Posterior cingulate gyrus (tissue), 11 donors: Measurements from ENCODE around the gene BRCC3.
A peak's percentile ranks its signal among the peaks of the same experiment; 100 is the strongest.

ENCODE experiments used
- DNase-seq, 10 donors: peaks; one replicate each; pipeline versions ENCODE4 v3.0.0 to v3.0.0-alpha.2; 2020 to 2021; ENCODE audit warnings: mixed read lengths in 3 of 10
- intact Hi-C: fragments of 100-400 bp; cut with DNase I; formaldehyde crosslinking; loops from one replicate; pipeline ENCODE4 v1.15.1; 2023

BRCC3 gene

DNA sequence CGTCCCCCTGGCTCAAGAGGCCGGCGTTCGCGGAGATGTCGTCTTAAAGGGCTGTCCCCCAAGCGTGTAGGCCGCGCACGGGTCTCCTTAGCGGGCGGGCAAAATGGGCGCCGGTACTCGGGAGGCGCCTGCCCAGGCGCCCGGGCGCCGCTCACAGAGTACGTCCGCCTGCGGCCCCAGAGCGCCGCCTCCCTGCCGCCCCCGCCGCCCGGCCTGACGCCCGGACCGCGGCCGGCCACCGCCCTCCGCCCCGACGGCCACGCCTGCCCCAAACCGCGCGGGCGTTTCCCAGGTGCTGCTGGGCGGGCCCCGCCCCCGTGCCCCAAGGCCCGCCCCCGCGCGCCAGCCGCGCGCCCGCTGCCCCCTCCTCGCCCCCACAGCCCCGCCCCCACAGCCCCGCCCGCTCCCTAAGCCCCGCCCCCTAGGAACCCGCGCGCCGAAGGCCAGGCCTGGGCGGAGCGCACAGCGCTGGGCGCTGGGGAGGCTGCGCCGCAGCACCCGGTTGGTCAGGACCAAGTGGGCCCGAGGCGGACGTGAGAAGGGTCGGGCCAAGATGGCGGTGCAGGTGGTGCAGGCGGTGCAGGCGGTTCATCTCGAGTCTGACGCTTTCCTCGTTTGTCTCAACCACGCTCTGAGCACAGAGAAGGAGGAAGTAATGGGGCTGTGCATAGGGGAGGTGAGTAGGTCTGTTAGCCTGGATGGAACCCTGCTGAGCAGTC is at the start of gene BRCC3, which contains the start of the genes CMC4 and MTCP1:
BRCC3 (plus strand) TSS at position 534 of the 719 bp plus-strand sequence; CDS start at position 554, 20 bp downstream.
CMC4 (minus strand) TSS at position 162 of the 719 bp plus-strand sequence. CDS start 7,113 bp downstream, outside the sequence.
MTCP1 (minus strand) TSS at position 162 of the 719 bp plus-strand sequence. CDS start 5,126 bp downstream, outside the sequence.
- peak; percentile 63 to 97 (median 76) for DNase-seq
- intact Hi-C loops, result loop anchor here (5.0 to 10.0 kb wide), 2 partner anchors 44 to 144 kb away; partner anchors contain the start of genes FUNDC2 and VBP1

DNA sequence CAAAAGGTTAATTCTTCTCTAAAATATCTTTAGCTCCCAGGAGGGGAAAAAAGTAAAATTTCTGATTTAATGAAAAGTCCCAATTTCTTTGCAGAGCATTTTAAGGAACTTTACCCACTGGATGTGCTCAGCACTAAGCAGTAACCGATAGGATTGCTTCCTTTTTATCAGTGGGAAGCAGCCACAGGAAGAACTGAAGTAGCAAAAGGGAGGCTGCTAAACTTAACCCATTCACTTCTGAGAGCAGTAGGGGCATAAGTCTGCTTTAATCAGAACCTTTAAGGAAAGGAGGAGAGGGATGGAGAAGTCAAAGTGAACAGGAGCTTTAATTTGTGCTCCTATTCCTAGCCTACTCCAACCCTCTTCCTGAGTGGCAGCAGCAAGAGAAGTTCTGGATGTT is 48.7 kb upstream of the BRCC3 start, which contains the start of gene F8:
F8 (minus strand) TSS at position 139 of the 400 bp plus-strand sequence. CDS start 171 bp downstream, outside the sequence.
- intact Hi-C loops, result no loop called here
- no peak for DNase-seq

DNA sequence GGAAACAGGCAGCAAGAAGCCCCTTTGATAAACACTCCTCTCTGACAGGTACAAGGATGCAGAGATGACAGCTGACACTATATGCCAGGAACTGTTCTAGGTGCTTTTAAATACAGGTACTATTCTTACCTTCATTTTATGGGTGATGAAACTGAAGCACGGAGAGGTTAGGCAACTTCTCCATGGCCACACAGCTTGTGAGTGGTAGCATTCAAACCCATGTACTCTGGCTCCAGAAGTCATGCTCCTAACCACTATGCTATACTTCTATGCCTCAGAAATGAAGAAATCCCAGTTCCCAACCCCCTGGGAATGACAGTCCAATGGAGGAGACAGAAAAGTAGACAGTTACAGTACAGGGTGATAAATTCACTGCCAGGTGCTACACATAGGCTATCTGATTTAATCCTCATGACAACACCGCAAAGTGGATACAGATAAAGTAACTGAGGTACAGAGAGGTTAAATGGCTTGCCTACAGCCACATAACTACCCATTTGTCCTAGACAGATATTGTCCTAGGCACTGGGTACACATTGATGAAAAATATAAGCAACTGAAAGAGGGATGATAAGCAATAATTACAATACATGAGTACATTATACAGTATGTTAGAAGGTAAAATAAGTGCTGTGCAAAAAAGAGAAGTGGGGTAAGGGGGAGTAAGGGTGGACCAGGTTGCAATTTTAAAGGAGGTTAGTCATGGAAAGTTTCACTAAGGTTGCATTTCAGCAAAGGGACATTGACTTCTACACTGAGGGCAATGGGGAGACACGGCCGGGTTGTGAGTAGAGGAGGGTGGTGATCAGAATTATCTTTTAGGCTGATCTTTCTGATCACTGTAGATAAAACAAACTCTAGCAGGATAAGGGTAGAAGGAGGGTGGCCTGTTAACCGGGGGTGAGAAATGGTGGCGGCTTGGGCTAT is 47.1 kb upstream of the BRCC3 start:
- DNase-seq, result peak in 1 of 10 donors; percentile 38

DNA sequence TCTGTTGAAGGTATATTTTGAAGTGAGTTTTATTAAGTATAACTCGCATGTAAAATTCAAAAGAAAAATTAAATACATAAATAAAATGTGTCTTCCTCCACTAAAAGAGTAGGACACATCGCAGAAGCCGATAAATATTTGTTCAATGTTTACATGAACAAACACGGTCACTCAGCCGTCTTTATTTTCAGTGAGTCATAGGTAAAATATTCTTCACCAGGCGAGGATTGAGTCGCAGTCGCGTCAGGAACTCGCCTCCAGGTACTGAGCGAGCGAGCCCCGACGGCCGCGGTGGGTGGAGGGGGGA is 44.9 kb upstream of the BRCC3 start:
- DNase-seq, result no peak
- intact Hi-C loops, result loop anchor here (5.0 kb wide), 1 partner anchor 46 kb away; the partner anchor contains the start of genes BRCC3, CMC4 and MTCP1

More for the DNA sequence above, 47.1 kb upstream of the BRCC3 start:
- intact Hi-C loops, result no loop called here

DNA sequence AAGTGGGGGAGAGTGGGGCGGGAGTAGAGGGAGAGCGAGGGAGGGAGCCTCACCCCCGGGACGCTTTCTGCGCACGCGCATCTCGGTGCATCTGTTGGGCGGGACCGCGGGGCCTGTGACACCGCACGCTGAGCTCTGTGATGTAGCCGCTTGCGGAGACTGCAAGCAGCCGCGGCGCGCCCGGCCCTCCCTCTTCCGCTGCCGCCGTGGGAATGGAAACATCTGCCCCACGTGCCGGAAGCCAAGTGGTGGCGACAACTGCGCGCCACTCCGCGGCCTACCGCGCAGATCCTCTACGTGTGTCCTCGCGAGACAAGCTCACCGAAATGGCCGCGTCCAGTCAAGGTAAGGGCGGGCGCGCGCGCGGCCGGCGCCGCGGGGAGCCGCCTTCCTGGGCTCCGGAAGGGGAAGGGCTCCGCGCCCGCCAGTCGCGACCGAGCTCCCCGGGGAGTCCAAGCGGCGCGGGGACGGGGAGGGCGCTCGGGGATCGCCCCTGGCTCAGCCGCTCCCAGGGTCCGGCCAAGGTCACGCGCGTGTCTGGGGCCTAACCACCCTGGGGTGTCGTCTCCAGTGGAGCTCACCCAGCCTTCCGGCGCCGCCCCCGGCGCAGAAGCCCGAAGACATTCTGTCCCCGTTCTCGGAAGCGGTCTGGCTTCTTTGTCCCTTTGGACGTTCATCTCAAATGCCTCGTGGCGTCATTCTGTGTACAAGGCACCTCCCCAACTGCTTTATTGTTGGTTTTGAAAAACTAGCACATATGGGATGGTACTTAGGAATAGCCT is 44.4 kb upstream of the BRCC3 start, which contains the start of gene FUNDC2:
FUNDC2 (plus strand) TSS at position 118 of the 782 bp plus-strand sequence; CDS start at position 213, 95 bp downstream.
- peak; percentile 84 to 99 (median 90) for DNase-seq
- intact Hi-C loops, result loop anchor here (5.0 kb wide), 1 partner anchor 45 kb away; the partner anchor contains the start of genes BRCC3, CMC4 and MTCP1

DNA sequence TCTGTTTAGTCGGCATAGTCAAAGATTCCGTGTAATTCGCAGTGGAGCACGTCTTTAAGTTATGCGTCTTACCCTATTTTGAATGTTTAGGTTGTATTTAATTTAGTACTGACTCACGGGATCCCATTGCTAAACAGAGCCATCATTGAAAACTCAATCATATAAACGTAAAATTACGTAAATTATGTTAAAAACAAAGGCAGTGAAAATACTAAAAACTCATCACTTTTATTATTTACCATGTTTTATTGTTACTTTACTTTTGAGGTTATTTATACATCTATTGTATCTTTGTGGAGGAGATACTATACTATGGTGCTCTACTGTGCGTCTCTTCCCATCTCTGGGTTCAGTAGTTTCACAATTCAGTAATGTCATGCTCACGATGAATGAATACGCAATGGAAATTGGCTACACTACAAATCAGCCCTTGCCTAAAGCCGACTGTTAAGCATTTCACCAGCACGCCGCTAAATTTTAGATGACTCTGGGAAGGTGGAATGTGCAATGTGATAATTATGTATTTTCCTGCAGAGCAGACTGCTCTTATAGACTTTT is 43.7 kb upstream of the BRCC3 start:
- no peak for DNase-seq
- intact Hi-C loops, result loop anchor here (5.0 kb wide), 1 partner anchor 45 kb away; the partner anchor contains the start of genes BRCC3, CMC4 and MTCP1

DNA sequence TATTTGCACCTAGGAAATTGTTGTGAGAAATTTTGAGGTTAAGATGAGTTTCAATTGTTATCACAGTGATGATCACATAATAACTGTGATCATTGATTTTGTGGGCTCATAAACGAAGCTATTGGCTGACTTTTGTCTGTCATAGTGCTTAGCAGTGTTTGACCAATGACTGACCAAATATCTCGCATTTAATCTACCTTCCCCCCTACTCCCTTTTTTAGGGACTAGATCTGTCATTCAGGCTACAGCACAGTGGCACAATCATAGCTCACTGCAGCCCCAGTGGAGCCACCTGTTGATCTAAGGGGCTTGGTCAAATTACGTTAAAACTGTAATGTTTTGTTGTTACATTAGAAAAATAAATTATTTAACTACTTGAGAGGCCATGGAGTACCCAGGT is 43.2 kb upstream of the BRCC3 start:
- intact Hi-C loops, result loop anchor here (5.0 kb wide), 1 partner anchor 44 kb away; the partner anchor contains the start of genes BRCC3, CMC4 and MTCP1
- no peak for DNase-seq

DNA sequence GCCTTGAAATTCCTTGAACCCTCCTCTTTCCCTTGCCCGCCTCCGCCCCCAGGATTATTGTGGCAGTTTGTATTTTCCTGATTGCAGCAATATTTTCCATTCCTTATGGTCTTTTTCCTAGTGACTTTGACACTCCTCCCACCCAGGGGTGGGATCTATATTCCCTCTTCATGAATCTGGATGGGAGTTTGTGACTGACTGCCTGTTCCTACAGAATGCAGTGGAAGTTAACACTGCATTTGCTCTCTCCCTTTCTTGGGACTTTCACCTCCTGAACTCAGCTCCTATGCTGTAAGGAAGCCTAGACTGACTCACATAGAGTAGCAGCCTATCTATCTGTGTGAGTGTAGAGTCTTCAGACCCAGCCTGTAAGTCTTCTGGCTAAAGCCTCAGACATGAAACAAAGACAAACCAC is 42.4 kb upstream of the BRCC3 start:
- intact Hi-C loops, result loop anchor here (5.0 kb wide), 1 partner anchor 43 kb away; the partner anchor contains the start of genes BRCC3, CMC4 and MTCP1
- peak in 1 of 10 donors; percentile 55 for DNase-seq

DNA sequence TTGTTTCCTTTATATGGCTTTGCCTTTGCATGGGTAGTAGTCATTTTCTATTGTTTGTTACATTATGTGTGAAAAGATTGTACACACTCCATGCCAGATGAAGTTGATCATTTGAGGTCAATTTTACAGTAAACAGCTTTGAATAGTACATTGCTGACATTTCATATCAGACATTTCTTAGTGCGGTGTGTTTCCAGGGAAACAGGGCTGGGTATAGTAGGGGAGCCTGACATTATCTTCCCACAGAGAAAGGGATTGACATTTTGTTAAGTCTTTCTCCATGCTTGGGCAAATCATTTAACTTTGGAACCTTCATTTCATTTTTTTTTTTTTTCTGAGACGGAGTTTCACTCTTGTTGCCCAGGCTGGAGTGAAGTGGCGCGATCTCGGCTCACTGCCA is 39.7 kb upstream of the BRCC3 start:
- intact Hi-C loops, result no loop called here
- no peak for DNase-seq

DNA sequence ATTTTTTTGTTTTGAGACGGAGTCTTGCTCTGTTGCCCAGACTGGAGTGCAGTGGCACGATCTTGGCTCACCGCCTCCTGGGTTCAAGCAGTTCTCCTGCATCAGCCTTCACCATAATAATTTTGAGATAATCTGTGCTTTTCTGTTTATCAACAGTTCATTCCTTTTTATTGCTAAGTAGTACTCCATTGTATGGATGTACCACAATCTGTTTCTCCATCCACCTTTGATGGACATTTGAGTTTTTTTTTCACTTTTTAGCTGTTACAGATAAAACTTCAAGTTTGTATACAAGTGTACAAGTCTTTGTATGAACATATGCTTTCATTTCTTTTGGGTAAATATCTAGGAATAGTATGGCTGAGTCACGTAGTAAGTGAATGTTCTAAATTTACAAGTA is 35.6 kb upstream of the BRCC3 start:
- DNase-seq, result no peak

DNA sequence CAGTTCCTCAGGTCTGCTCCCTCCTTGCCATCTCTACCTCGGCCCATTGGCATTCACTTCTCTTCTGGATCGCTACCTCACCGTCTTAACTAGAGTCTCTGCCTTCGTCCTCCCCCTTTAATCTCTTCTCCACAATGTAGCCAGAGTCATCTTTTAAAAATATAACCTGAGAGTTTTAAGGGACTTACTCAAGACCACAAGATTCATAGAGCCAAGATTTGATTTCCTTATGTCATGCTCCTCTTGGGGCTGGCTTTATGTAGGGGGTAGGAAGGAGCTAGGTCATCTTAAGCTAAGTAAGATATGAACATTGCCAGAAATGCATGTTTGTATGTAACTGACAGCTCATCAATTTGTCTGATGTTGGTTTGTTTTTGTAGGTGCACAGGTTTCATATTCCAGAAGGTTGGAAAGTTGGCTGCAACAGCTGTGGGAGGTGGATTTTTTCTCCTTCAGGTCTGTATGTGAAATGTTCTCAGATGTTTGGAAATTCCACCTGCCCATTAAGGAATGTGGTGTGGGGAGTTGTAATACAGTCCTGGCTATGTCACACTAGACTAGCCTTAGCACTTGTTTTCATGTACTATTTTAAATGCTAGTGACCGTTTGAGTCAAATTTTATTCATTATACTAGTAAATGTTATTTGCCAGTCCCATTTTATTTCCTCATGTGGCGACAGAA is 25.0 kb upstream of the BRCC3 start:
- DNase-seq, result no peak
- intact Hi-C loops, result no loop called here

More for the DNA sequence above, 35.6 kb upstream of the BRCC3 start:
- intact Hi-C loops, result no loop called here

DNA sequence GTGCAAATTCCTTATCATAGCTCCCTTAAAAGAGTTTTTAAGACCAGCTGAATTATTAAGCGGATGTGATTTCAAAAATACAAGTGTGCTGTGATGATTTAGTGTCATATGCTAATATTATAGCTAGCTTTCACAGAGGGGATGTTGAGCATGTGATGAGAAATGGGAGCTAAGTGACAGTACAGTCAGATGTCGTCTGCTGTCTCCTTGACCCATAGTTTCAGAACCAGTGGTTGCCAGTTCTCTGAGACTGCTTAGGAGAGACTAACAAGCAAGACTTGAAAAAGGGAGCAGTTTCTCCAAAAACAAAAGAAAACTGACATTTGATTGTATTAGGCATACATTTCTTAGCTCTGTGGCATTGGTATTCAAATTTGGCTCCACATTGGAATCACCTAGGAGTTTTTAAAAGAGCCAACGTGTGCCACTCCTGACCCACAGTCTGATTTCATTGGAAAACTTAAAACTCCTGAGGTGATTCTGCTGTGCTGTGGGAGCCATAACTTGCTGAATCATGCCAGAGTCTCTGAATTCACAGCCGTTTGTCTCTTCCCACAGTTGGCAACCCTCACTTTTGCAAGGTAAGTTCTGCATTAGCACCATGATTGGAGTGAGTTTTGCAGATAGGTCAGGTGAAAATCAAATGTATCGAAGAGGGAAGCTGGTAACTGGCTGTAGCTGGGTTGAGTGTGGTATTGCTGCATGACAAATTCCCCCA is 24.3 kb upstream of the BRCC3 start:
- DNase-seq, result no peak
- intact Hi-C loops, result no loop called here

DNA sequence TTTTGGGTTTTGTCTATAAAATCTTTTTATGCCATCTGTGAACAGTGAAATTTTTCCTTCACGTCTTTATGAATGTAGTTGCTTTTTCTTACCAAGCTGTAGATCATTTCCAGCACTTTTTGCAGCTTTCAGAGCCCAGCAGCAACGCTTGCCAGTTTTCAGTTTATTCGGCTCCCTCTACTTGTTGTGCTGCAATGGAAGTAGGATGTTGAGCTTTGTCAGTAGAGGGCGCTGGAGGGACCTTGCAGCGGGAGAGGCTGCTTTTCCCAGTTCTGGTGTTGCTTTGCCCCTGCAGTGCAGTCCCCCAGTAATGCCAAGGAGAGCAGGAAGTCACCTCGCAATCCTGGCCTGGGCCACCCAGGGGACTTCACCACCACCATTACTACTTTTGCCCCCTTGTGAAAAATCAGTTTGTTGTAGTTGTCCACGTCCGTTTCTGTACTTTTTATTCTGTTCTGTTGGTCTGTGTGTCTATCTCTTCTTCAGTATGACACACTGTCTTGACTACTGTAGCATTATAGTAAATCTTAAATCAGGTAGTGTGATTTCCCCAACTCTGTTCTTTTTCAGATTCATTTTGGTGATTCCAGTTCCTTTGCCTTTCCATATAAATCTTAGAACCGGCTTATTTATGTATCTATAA is 22.2 kb upstream of the BRCC3 start:
- DNase-seq, result peak in 7 of 10 donors; percentile 11 to 92 (median 33)
- intact Hi-C loops, result no loop called here

DNA sequence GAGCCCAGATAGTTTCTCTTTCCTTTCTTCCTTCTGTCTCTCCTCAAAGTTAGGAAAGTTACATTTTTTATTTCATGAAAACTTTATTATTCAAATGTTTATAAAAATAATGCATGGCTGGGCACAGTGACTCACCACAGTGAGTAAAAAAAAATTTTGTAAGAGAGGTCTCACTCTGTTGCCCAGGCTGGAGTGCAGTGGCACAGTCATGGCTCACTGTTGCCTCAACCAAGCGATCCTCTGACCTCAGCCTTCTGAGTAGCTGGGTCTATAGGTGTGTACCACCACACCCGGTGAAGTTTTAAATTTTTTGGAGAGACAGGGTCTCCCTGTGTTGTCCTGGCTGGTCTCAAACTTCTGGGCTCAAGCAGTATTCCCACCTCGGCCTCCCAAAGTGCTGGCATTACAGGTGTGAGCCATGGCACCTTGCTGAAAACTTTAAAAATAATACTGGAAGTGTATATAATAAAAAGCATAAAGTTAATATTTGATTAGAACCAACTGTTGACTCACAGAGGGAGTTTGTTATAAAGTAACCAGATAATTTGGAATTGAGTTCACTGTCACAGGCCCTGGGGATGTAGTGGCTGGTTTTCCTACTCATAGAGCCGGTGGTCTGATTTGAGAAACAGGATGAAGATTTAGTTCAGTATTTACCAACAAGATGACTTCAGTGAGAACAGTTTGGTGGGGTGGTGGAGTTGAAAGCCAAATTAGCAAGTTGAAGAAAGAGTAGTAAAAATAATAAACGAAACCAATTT is 18.4 kb upstream of the BRCC3 start:
- intact Hi-C loops, result no loop called here

DNA sequence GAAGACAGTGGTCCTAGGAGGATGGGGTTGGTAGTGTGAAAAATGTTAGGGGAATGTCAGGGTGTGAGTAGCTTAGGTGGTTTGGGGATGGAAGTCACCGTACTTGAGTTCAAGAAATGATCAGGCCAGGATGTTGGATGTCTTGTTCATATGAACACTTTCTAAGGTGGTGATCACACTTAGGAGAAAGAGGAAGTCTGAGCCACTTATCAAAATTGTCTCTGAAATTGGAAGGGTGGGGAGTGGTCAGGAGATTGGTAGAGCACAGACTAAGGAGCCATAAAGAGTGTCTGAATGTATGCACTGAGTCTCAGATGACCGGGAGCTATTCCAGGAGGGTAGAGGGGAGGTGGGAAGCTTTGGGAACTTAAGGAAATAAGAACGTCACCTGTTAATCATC is 17.7 kb upstream of the BRCC3 start:
- no peak for DNase-seq
- intact Hi-C loops, result no loop called here

More for the DNA sequence above, 18.4 kb upstream of the BRCC3 start:
- DNase-seq, result no peak

DNA sequence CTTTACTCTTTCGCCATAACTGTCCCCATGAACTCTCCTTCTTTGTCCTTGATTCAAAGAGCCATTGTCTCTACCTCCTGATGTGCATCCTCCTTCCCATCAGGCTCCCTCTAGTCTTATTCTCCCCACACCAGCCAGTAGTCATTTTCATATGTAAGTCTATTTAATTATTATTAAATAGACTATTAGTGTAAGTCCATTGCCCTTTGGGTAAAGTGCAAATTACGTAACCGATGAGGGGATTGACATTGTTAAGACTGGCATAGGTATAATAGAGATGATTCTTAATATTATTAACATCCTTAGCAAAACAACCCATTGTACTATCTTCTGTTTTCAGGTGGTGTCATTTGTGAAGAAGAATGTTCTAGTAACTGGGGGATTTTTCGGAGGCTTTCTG is 17.1 kb upstream of the BRCC3 start:
- intact Hi-C loops, result no loop called here
- no peak for DNase-seq

DNA sequence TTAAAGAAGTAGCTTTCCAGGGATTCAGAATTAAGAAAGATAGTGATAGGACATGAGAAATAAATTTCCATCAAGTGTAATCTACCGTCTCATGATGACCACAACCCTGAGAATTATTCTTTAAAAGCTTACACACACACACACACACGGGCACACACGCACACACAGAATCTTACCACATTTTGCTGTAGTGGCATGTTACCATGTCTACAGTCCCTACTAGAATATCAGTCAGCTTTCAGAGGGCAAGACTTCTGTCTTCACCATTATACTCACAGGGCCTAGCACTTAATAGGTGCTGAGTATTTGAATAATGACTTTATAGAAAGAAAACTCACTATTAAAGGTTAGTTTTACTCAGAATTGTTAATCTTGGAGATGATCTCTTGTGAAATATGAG is 15.8 kb upstream of the BRCC3 start:
- intact Hi-C loops, result no loop called here

More for the DNA sequence above, 15.8 kb upstream of the BRCC3 start:
- no peak for DNase-seq
